Breast epithelium (tissue), 4 donors: ENCODE results near the gene HECTD1. TPM values are rescaled to one million over a fixed set of nuclear protein-coding genes. Genes with fewer than 3 reads are reported as not detected.

Experiments
- DNase-seq, 2 donors: peaks; one replicate each; pipeline ENCODE4 v3.0.0-alpha.2; 2019; ENCODE audit warnings: low spot score in 2 of 2
- H3K27ac ChIP-seq, 2 donors: fragments of 200-600 bp; sonication (generic) in 1 of 2; one replicate each; pipeline ENCODE4 v1.5.1; 2016 to 2019; ENCODE audit warnings: mild to moderate bottlenecking in 1 of 2
- H3K27me3 ChIP-seq, 2 donors: fragments of 200-600 bp; sonication (generic) in 1 of 2; one replicate each; pipeline versions ENCODE4 v1.5.1 to v1.6.0; 2017 to 2019; ENCODE audit warnings: control low read depth in 1 of 2, mild to moderate bottlenecking in 1 of 2
- H3K36me3 ChIP-seq: fragments of 200-600 bp; one replicate; pipeline ENCODE4 v1.5.1; 2019
- H3K4me1 ChIP-seq, 2 donors: fragments of 200-600 bp; sonication (generic); one replicate each; pipeline ENCODE4 v1.5.1; 2016 to 2019; ENCODE audit warnings: control low read depth in 1 of 2
- H3K4me3 ChIP-seq, 3 donors: fragments of 200-600 bp; sonication (generic); 1 replicate in 2 of 3; 2 replicates in 1 of 3; pipeline ENCODE4 v1.5.1; 2016 to 2019; ENCODE audit warnings: mild to moderate bottlenecking in 3 of 3, moderate library complexity in 2 of 3
- H3K9me3 ChIP-seq, 2 donors: fragments of 200-600 bp; sonication (generic) in 1 of 2; one replicate each; pipeline ENCODE4 v1.5.1; 2016 to 2019; ENCODE audit warnings: control low read depth in 1 of 2
- POLR2A ChIP-seq: fragments of 450-650 bp; IDR thresholded peaks from one replicate; pipeline ENCODE4 v1.6.1; 2016; ENCODE audit warnings: antibody characterized with exemption, mild to moderate bottlenecking, moderate library complexity
- POLR2AphosphoS5 ChIP-seq, 3 donors: sonication (generic); formaldehyde crosslinking; IDR thresholded peaks; one replicate each; pipeline ENCODE4 v1.6.1; 2017; ENCODE audit warnings: antibody characterized with exemption in 3 of 3
- intact Hi-C: fragments of 100-400 bp; cut with DNase I; formaldehyde crosslinking; loops from one replicate; pipeline ENCODE4 v1.15.1; 2023; ENCODE audit warnings: low total_unique reads
- total RNA-seq, 3 donors: library from RNA; depleted of rRNA; stranded (reverse); fragments of >200 nt; gene quantifications; one replicate each; pipeline ENCODE4 v1.1.0, GENCODE V29; 2016
- TF ChIP-seq, protein P1 (sequence below), 3 donors: fragments of 450-650 bp; IDR thresholded peaks; one replicate each; pipeline ENCODE4 v1.5.1; 2016 to 2017; ENCODE audit warnings: antibody characterized with exemption in 3 of 3, mild to moderate bottlenecking in 3 of 3, moderate library complexity in 3 of 3

The HECTD1 gene
- total RNA-seq, 3 donors from 2014 or later = 242 to 276 (median 252) TPM

DNA sequence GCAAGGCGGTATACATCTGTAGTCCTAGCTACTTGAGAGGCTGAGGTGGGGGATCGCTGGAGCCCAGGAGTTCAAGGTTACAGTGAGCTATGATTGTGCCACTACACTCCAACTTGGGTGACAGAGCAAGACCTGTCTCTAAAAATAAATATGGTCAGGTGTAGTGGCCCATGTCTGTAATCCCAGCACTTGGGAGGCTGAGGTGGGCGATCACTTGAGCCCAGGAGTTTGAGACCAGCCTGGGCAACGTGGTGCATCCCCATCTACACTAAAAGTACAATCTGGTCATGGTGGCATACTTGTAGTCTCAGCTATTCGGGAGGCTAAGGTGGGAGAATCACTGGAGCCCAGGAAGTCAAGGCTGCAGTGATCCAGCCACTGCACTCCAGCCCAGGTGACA lies 40.6 kb downstream of the HECTD1 start:
- intact Hi-C loops = no loop called here
- H3K4me1 ChIP-seq = no peaks in the 10 kb centered on the region
- TF ChIP-seq POLR2A (no peak), POLR2AphosphoS5 (IDR thresholded peaks at IDR 0.05) (no peak)
- TF ChIP-seq, protein P1, sequence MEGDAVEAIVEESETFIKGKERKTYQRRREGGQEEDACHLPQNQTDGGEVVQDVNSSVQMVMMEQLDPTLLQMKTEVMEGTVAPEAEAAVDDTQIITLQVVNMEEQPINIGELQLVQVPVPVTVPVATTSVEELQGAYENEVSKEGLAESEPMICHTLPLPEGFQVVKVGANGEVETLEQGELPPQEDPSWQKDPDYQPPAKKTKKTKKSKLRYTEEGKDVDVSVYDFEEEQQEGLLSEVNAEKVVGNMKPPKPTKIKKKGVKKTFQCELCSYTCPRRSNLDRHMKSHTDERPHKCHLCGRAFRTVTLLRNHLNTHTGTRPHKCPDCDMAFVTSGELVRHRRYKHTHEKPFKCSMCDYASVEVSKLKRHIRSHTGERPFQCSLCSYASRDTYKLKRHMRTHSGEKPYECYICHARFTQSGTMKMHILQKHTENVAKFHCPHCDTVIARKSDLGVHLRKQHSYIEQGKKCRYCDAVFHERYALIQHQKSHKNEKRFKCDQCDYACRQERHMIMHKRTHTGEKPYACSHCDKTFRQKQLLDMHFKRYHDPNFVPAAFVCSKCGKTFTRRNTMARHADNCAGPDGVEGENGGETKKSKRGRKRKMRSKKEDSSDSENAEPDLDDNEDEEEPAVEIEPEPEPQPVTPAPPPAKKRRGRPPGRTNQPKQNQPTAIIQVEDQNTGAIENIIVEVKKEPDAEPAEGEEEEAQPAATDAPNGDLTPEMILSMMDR (IDR thresholded peaks at IDR 0.05) = no peak
- no peaks in the 10 kb centered on the region for H3K36me3 ChIP-seq
- H3K4me3 ChIP-seq = no peak overlapping the region
- no peak for DNase-seq
- H3K27me3 ChIP-seq = no peaks in the 10 kb centered on the region
- H3K9me3 ChIP-seq = no peaks in the 10 kb centered on the region
- no peak overlapping the region for H3K27ac ChIP-seq

DNA sequence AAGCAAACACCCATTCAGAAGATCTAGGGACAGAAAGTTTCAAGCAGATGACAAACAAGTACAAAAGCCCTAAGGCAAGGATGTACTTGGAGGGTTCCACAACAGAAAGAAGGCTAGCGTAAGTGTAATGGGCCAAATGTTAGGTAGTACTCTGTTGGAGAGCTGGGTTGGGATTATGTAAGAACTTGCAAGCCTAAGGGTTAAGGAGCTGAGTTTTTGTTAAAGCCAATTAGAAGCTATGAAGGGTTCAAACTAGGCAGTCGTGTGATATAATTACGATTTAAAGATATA lies 41.4 kb downstream of the HECTD1 start:
- no peak for DNase-seq
- Histone ChIP-seq H3K4me1 (no peaks in the 10 kb centered on the region), H3K27me3 (no peaks in the 10 kb centered on the region), H3K4me3 (no peak overlapping the region), H3K9me3 (no peaks in the 10 kb centered on the region), H3K27ac (peak overlapping the region; percentile 56), H3K36me3 (no peaks in the 10 kb centered on the region)
- intact Hi-C loops = no loop called here
- TF ChIP-seq, protein P1 (IDR thresholded peaks at IDR 0.05) = no peak
- TF ChIP-seq POLR2A (no peak), POLR2AphosphoS5 (IDR thresholded peaks at IDR 0.05) (no peak)

GRCh38 chr14:31164115-31164514 lies 43.5 kb downstream of the HECTD1 start:
- Histone ChIP-seq H3K27ac (no peak overlapping the region), H3K4me1 (no peaks in the 10 kb centered on the region), H3K27me3 (no peaks in the 10 kb centered on the region), H3K4me3 (no peak overlapping the region), H3K9me3 (no peaks in the 10 kb centered on the region), H3K36me3 (no peaks in the 10 kb centered on the region)
- DNase-seq = no peak
- intact Hi-C loops = no loop called here
- TF ChIP-seq POLR2AphosphoS5 (IDR thresholded peaks at IDR 0.05) (no peak), POLR2A (no peak)
- TF ChIP-seq, protein P1 (IDR thresholded peaks at IDR 0.05) = no peak

GRCh38 chr14:31162910-31163649 lies 44.5 kb downstream of the HECTD1 start:
- TF ChIP-seq POLR2AphosphoS5 (IDR thresholded peaks at IDR 0.05) = no peak
- TF ChIP-seq POLR2A = no peak
- TF ChIP-seq, protein P1 (IDR thresholded peaks at IDR 0.05) = no peak
- H3K4me3 ChIP-seq = no peak overlapping the region
- no peak for DNase-seq
- intact Hi-C loops = no loop called here
- no peaks in the 10 kb centered on the region for H3K9me3 ChIP-seq
- H3K27ac ChIP-seq = no peak overlapping the region
- no peaks in the 10 kb centered on the region for H3K36me3 ChIP-seq
- no peaks in the 10 kb centered on the region for H3K4me1 ChIP-seq
- H3K27me3 ChIP-seq = no peaks in the 10 kb centered on the region

GRCh38 chr14:31161274-31161673 lies 46.3 kb downstream of the HECTD1 start:
- H3K27ac ChIP-seq = no peak overlapping the region

More at GRCh38 chr14:31161274-31161673, 46.3 kb downstream of the HECTD1 start:
- DNase-seq = no peak
- TF ChIP-seq, protein P1 (IDR thresholded peaks at IDR 0.05) = no peak
- no peak for TF ChIP-seq POLR2A
- intact Hi-C loops = no loop called here
- Histone ChIP-seq H3K4me3 (no peak overlapping the region), H3K36me3 (no peaks in the 10 kb centered on the region), H3K9me3 (no peaks in the 10 kb centered on the region), H3K27me3 (no peaks in the 10 kb centered on the region), H3K4me1 (no peaks in the 10 kb centered on the region)
